CD14-positive monocyte (primary cell): Measurements from ENCODE around the gene MRPS24. TPM values are rescaled to one million over a fixed set of nuclear protein-coding genes. Genes with fewer than 3 reads are reported as not detected.

Experiments
- DNase-seq, 3 donors: peaks; one replicate each; pipeline ENCODE4 v3.0.0-alpha.2; 2011 to 2022
- H2AFZ ChIP-seq: 2 replicates; pipeline ENCODE4 v1.6.0; 2012; ENCODE audit warnings: mild to moderate bottlenecking, low read depth, low read length, inconsistent platforms; ENCODE audit not compliant: insufficient read depth, poor library complexity, severe bottlenecking
- H3K27ac ChIP-seq, 2 donors: 1 replicate in 1 of 2; 2 replicates in 1 of 2; pipeline ENCODE4 v1.5.1; 2012 to 2013; ENCODE audit warnings: low read length in 2 of 2, control low read depth in 1 of 2, inconsistent platforms in 1 of 2, low read depth in 1 of 2, mild to moderate bottlenecking in 1 of 2
- H3K27me3 ChIP-seq, 2 donors: one replicate each; pipeline versions ENCODE4 v1.6.0 to v1.6.1; 2011 to 2013; ENCODE audit warnings: low read length in 2 of 2; ENCODE audit not compliant: control insufficient read depth in 2 of 2, insufficient read depth in 2 of 2
- H3K36me3 ChIP-seq, 2 donors: replicated peaks in 1 of 2; 1 replicate in 1 of 2; 2 replicates in 1 of 2; pipeline versions ENCODE4 v1.5.1 to v1.6.1; 2012 to 2013; ENCODE audit warnings: low read length in 2 of 2, control low read depth in 1 of 2, inconsistent platforms in 1 of 2, mild to moderate bottlenecking in 1 of 2; ENCODE audit not compliant: insufficient read depth in 2 of 2, control insufficient read depth in 1 of 2
- H3K4me1 ChIP-seq, 2 donors: 1 replicate in 1 of 2; 2 replicates in 1 of 2; pipeline versions ENCODE4 v1.5.1 to v1.6.1; 2012 to 2013; ENCODE audit warnings: low read length in 2 of 2, control low read depth in 1 of 2, inconsistent platforms in 1 of 2, mild to moderate bottlenecking in 1 of 2, moderate library complexity in 1 of 2; ENCODE audit not compliant: insufficient read depth in 2 of 2, control insufficient read depth in 1 of 2
- H3K4me2 ChIP-seq: replicated peaks from 2 replicates; pipeline ENCODE3; 2012; ENCODE audit warnings: low read length, moderate library complexity, mild to moderate bottlenecking; ENCODE audit not compliant: poor library complexity, severe bottlenecking; ENCODE audit errors: extremely low read depth
- H3K4me3 ChIP-seq, 3 experiments: fragments of 200-600 bp in 1 of 3; sonication (generic) in 1 of 3; replicated peaks in 1 of 3; 1 replicate in 2 of 3; 2 replicates in 1 of 3; pipeline ENCODE4 v1.5.1; 2011 to 2013; ENCODE audit warnings: low read length in 3 of 3, mild to moderate bottlenecking in 3 of 3, control low read depth in 2 of 3, low read depth in 2 of 3, inconsistent platforms in 1 of 3, moderate library complexity in 1 of 3
- H3K79me2 ChIP-seq: 2 replicates; pipeline ENCODE4 v1.6.0; 2012; ENCODE audit warnings: mild to moderate bottlenecking, control low read depth, inconsistent platforms, low read length, moderate library complexity; ENCODE audit not compliant: insufficient read depth
- H3K9ac ChIP-seq: 2 replicates; pipeline ENCODE4 v1.6.0; 2017; ENCODE audit warnings: low read length, mild to moderate bottlenecking; ENCODE audit not compliant: insufficient read depth, poor library complexity, severe bottlenecking
- H3K9me3 ChIP-seq, 2 donors: replicated peaks in 1 of 2; 1 replicate in 1 of 2; 2 replicates in 1 of 2; pipeline versions ENCODE4 v1.5.1 to v1.6.1; 2012 to 2013; ENCODE audit warnings: low read length in 2 of 2, control low read depth in 1 of 2; ENCODE audit not compliant: control insufficient read depth in 1 of 2, insufficient read depth in 1 of 2
- H4K20me1 ChIP-seq: 2 replicates; pipeline ENCODE4 v1.6.0; 2012; ENCODE audit warnings: mild to moderate bottlenecking, low read length, control low read depth, moderate library complexity; ENCODE audit not compliant: insufficient read depth
- H3K27ac Mint-ChIP-seq, 7 donors: one replicate each; pipeline ENCODE4 v1.8.0; 2020; ENCODE audit warnings: mild to moderate bottlenecking in 7 of 7, mixed read lengths in 7 of 7, moderate library complexity in 6 of 7, inconsistent platforms in 2 of 7
- H3K27me3 Mint-ChIP-seq, 3 donors: one replicate each; pipeline ENCODE4 v1.8.0; 2021 to 2022; ENCODE audit warnings: low read depth in 3 of 3, mild to moderate bottlenecking in 3 of 3, mixed read lengths in 3 of 3, moderate library complexity in 3 of 3, inconsistent platforms in 1 of 3
- H3K36me3 Mint-ChIP-seq, 2 donors: one replicate each; pipeline ENCODE4 v1.8.0; 2020; ENCODE audit warnings: mixed read lengths in 2 of 2, inconsistent platforms in 1 of 2, mild to moderate bottlenecking in 1 of 2
- H3K4me1 Mint-ChIP-seq: one replicate; pipeline ENCODE4 v1.8.0; 2020; ENCODE audit warnings: mild to moderate bottlenecking, mixed read lengths
- H3K4me3 Mint-ChIP-seq, 2 donors: one replicate each; pipeline ENCODE4 v1.8.0; 2020; ENCODE audit warnings: mild to moderate bottlenecking in 2 of 2, mixed read lengths in 2 of 2, moderate library complexity in 1 of 2
- H3K9me3 Mint-ChIP-seq, 7 donors: one replicate each; pipeline ENCODE4 v1.8.0; 2020 to 2022; ENCODE audit warnings: mixed read lengths in 7 of 7, mild to moderate bottlenecking in 6 of 7, moderate library complexity in 6 of 7, inconsistent platforms in 2 of 7
- CTCF ChIP-seq: fragments of 200-600 bp; IDR thresholded peaks from one replicate; pipeline ENCODE4 v1.8.0; 2022; ENCODE audit warnings: antibody characterized with exemption, mild to moderate bottlenecking
- WGBS: methylation state at CpG from one replicate; pipeline ENCODE4 v1.1.5; 2013; ENCODE audit warnings: missing lambda C conversion rate; ENCODE audit not compliant: insufficient coverage; 5-methylcytosine and 5-hydroxymethylcytosine counted together
- intact Hi-C, 2 donors: fragments of 100-400 bp; cut with micrococcal nuclease; formaldehyde crosslinking; loops; one replicate each; pipeline versions ENCODE4 v1.15.0 to v1.15.1; 2023
- polyA plus RNA-seq, 3 donors: library from polyadenylated mRNA; depleted of rRNA in 1 of 3; unstranded in 2 of 3; stranded (reverse) in 1 of 3; fragments of 300-500 nt in 2 of 3; fragments of >200 nt in 1 of 3; fragmentation: Illumina TruSeq in 2 of 3; gene quantifications; 1 replicate in 2 of 3; 2 replicates in 1 of 3; pipeline ENCODE4 v1.2.3, GENCODE V29; 2012 to 2021

The MRPS24 gene
- polyA plus RNA-seq, 3 donors = 79.2 to 112 (median 112) TPM

- Histone ChIP-seq H3K36me3 (no peaks in the 10 kb centered on the region), H3K9ac (no peak overlapping the region), H3K4me2 (no peak overlapping the region), H3K27ac (no peak overlapping the region), H3K9me3 (no peaks in the 10 kb centered on the region), H3K4me3 (no peak overlapping the region), H3K79me2 (no peaks in the 10 kb centered on the region), H2AFZ (no peak overlapping the region), H3K4me1 (no peaks in the 10 kb centered on the region), H3K27me3 (no peaks in the 10 kb centered on the region), H4K20me1 (no peaks in the 10 kb centered on the region)
- WGBS = no CpG with 5 or more reads among the region's 1 CpG
- no peak for DNase-seq
- TF ChIP-seq CTCF = no peak
- H3K27me3 Mint-ChIP-seq = peaks cover 2 to 11% (median 4%) of the 10 kb centered on the region in 3 donors
- no peaks in the 10 kb centered on the region for H3K4me1 Mint-ChIP-seq
- H3K27ac Mint-ChIP-seq = no peak overlapping the region
- H3K4me3 Mint-ChIP-seq = no peak overlapping the region
- intact Hi-C loops = no loop called here
- no peaks in the 10 kb centered on the region for H3K36me3 Mint-ChIP-seq
- peaks cover 0 to 18% (median 4%) of the 10 kb centered on the region in 7 donors for H3K9me3 Mint-ChIP-seq
Observed at GRCh38 chr7:43856996-43857395, 12.3 kb downstream of the MRPS24 start.

DNA sequence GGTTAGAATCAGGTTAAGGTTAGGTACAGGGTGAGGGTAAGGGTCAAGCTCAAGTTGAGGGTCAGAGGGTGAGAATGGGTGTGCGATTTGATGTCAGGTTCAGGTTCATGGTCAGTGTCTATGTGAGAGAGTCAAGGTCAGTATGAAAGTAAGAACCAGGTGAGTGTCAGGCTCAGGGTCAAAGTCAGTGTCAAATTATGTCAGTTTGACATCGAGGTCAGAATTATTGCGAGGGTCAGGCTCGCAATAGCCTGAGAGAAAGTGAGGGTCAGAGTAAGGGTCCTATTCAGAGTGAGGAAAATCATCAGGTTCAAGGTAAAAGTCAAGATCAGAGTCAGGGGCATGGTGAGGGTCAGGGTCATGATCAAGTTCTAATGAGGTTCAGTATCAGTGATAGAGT is 13.0 kb downstream of the MRPS24 start:
- Histone ChIP-seq H3K4me2 (no peak overlapping the region), H3K9ac (no peak overlapping the region), H3K36me3 (no peaks in the 10 kb centered on the region), H3K27ac (no peak overlapping the region), H3K79me2 (no peaks in the 10 kb centered on the region), H3K4me1 (no peaks in the 10 kb centered on the region), H2AFZ (no peak overlapping the region), H4K20me1 (no peaks in the 10 kb centered on the region), H3K27me3 (no peaks in the 10 kb centered on the region), H3K4me3 (no peak overlapping the region), H3K9me3 (no peaks in the 10 kb centered on the region)
- intact Hi-C loops = no loop called here
- Mint-ChIP-seq H3K4me1 (no peaks in the 10 kb centered on the region), H3K9me3 (peaks cover 0 to 19% (median 4%) of the 10 kb centered on the region in 7 donors), H3K27me3 (peaks cover 4 to 16% (median 4%) of the 10 kb centered on the region in 3 donors), H3K4me3 (no peak overlapping the region), H3K27ac (no peak overlapping the region), H3K36me3 (no peaks in the 10 kb centered on the region)
- TF ChIP-seq CTCF = no peak
- DNase-seq = no peak
- 97% methylated on average over 4 of the region's 4 CpGs for WGBS
